AG04450 (cell line): ENCODE data around the gene NPHS2. TPM values are rescaled to one million over a fixed set of nuclear protein-coding genes. Genes with fewer than 3 reads are reported as not detected.

ENCODE experiments used
- CTCF ChIA-PET: fragments of 300-600, 350-600 bp; formaldehyde crosslinking; extraction: SDS; loops from one replicate; lab custom pipeline; 2022; ENCODE audit warnings: antibody characterized with exemption, inconsistent platforms; lab: Charles Lee
- POLR2A ChIA-PET: fragments of 350-600 bp; formaldehyde crosslinking; extraction: SDS; loops from one replicate; lab custom pipeline; 2021; ENCODE audit warnings: antibody characterized with exemption, inconsistent platforms; lab: Yijun Ruan, JAX
- DNase-seq: peaks from one replicate; pipeline ENCODE4 v3.0.0-alpha.2; 2011; ENCODE audit warnings: low read depth, low spot score
- H3K27ac ChIP-seq: one replicate; pipeline ENCODE4 v1.5.1; 2012; ENCODE audit warnings: low read depth, low read length, control low read depth
- H3K27me3 ChIP-seq: one replicate; pipeline ENCODE4 v1.6.0; 2012; ENCODE audit warnings: low read length; ENCODE audit not compliant: control insufficient read depth, insufficient read depth
- H3K4me3 ChIP-seq: 2 replicates; pipeline ENCODE4 v1.5.1; 2011; ENCODE audit warnings: mild to moderate bottlenecking, low read depth, low read length, control low read depth
- H3K9me3 ChIP-seq: 2 replicates; pipeline ENCODE4 v1.5.1; 2012; ENCODE audit warnings: low read length; ENCODE audit not compliant: control insufficient read depth, insufficient read depth
- polyA minus RNA-seq: library from RNA; depleted of rRNA, polyadenylated mRNA; stranded (reverse); fragments of >200 nt; gene quantifications from 2 replicates; pipeline ENCODE4 v1.2.3, GENCODE V29; 2011; rRNA and poly(A)+ RNA removed
- polyA plus RNA-seq: library from polyadenylated mRNA; depleted of rRNA; stranded (reverse); fragments of >200 nt; gene quantifications from 2 replicates; pipeline ENCODE4 v1.2.3, GENCODE V29; 2011; rRNA removed
- TF ChIP-seq, protein P1 (sequence below): IDR thresholded peaks from 2 replicates; pipeline ENCODE4 v1.5.1; 2011; ENCODE audit warnings: low read depth, low read length, control low read depth, inconsistent platforms

Gene NPHS2
- polyA plus RNA-seq, result not detected in 2 replicates
- polyA minus RNA-seq, result not detected in 2 replicates

DNA sequence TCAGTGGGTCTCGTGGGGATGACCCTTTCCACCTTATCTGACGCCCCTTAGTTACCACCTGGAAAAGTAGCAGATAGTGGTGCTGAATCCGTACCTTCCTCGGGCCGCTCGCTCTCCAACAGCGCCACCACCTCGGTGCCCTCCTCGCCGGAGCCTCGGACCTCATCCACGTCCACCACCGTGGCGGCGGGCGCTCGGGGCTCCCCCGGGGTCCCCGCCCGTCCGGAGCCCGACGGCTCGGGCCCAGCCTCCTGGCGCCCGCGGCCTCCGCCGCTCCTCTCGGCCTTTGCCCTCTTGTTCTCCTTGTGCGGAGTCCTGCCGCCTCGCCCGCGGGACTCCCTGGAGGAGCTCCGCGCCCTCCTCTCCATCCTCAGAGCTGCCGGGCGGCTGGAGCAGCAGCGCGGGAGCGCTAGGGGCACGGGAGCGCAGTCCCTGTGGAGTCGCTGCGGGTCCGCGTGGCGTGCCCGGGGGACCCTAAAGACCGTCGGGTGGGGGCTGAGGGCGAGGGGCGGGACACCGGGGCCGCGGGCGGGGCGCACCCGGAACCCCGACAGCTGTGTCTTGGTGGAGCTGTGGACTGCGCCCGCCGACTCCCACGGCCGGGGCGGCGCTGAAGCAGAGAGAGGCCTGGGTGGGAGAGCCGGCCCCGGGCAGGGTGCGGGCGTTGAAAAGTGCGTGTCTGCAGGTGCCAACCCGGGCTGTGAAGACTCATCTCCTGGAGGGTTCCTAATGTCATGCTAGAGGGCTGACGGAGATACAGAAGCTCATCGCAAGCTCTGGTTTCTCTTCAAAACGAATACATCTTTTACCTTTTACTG lies at the start of gene NPHS2:
NPHS2 (minus strand) TSS at position 452 of the 818 bp plus-strand sequence; CDS start at position 368, 84 bp downstream.
- peaks cover 29% of the 10 kb centered on the region for H3K27me3 ChIP-seq
- no peaks in the 10 kb centered on the region for H3K9me3 ChIP-seq
- ChIA-PET CTCF (no interaction called here), POLR2A (no interaction called here)
- H3K4me3 ChIP-seq, result no peak within 1 kb of the TSS
- TF ChIP-seq, protein P1, sequence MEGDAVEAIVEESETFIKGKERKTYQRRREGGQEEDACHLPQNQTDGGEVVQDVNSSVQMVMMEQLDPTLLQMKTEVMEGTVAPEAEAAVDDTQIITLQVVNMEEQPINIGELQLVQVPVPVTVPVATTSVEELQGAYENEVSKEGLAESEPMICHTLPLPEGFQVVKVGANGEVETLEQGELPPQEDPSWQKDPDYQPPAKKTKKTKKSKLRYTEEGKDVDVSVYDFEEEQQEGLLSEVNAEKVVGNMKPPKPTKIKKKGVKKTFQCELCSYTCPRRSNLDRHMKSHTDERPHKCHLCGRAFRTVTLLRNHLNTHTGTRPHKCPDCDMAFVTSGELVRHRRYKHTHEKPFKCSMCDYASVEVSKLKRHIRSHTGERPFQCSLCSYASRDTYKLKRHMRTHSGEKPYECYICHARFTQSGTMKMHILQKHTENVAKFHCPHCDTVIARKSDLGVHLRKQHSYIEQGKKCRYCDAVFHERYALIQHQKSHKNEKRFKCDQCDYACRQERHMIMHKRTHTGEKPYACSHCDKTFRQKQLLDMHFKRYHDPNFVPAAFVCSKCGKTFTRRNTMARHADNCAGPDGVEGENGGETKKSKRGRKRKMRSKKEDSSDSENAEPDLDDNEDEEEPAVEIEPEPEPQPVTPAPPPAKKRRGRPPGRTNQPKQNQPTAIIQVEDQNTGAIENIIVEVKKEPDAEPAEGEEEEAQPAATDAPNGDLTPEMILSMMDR, result no peak
- H3K27ac ChIP-seq, result no peak within 1 kb of the TSS
- DNase-seq, result no peak

DNA sequence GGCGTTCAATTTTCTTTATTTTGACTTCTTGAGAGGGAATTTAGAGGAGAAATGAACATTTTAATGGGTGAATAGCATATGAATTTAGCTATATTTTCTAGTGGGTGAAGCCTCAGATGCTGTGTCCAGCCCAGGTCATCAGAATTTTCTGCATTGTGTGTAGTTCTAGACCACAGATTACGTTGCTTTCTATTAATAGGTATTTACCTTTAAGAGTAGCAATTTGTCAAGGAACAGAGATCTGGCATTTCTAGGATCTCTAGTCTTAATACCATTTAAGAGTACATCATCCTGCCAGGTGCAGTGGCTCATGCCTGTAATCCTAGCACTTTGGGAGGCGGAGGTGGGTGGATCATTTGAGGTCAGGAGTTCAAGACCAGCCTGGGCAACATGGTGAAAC lies 36.6 kb upstream of the NPHS2 start:
- CTCF ChIA-PET, result no interaction called here
- H3K4me3 ChIP-seq, result no peak overlapping the region
- TF ChIP-seq, protein P1, result no peak

DNA sequence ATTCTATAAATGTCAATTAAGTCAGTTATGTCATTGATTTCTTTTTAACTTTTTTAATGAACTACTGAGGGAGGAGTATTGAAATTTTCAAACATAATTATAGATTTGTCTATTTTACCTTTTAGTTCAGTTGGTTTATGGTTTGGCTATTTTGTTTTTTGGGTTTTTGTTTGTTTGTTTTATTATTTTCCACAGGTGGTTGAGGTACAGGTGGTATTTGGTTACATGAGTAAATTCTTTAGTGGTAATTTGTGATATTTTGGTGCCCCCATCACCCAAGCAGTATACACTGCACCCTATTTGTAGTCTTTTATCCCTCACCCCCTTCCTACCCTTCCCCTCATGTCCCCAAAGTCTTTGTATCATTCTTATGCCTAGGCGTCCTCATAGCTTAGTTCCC lies 25.3 kb upstream of the NPHS2 start:
- no peak overlapping the region for H3K27ac ChIP-seq
- ChIA-PET POLR2A (no interaction called here), CTCF (interaction anchor here (0.6 kb wide), 1 partner anchor 1306 kb away, joined by 3 read pairs; no protein-coding TSS in a partner anchor)
- no peak overlapping the region for H3K4me3 ChIP-seq
- no peaks in the 10 kb centered on the region for H3K27me3 ChIP-seq
- no peaks in the 10 kb centered on the region for H3K9me3 ChIP-seq
- TF ChIP-seq, protein P1, result no peak
- no peak for DNase-seq

More for the DNA sequence above, 36.6 kb upstream of the NPHS2 start:
- POLR2A ChIA-PET, result no interaction called here
- H3K27me3 ChIP-seq, result no peaks in the 10 kb centered on the region
- H3K9me3 ChIP-seq, result no peaks in the 10 kb centered on the region
- no peak overlapping the region for H3K27ac ChIP-seq
- no peak for DNase-seq

DNA sequence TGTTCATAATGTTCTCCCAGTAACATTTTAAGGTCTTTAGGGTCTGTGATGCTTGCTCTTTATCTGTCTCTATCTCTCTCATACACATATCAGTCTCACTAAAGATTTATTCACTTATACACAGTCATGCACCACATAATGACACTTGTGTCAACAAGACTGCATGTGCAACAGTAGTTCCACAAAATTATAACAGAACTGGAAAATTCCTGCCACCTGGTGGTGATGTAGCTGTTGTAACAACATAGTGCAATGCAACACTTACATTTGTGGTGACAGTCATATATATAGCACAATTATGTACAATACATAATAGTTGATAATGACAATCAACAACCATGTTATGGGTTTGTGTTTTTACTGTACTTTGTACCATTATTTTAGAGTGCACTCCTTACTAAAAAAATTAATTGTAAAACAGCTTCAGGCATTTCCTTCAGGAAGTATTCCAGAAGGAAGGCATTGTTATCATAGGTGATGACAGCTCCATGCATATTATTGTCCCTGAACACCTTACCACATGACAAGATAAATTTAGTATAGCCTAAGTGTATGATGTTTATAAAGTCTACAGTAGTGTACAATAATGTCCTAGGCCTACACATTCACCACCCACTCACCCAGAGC lies 24.0 kb upstream of the NPHS2 start:
- Histone ChIP-seq H3K27me3 (no peaks in the 10 kb centered on the region), H3K4me3 (no peak overlapping the region), H3K9me3 (no peaks in the 10 kb centered on the region), H3K27ac (no peak overlapping the region)
- TF ChIP-seq, protein P1, result peak; percentile 39
- ChIA-PET POLR2A (no interaction called here), CTCF (interaction anchor here (0.6 to 1.9 kb wide), 2 partner anchors 205 to 347 kb away, joined by 3 to 8 read pairs; no protein-coding TSS in a partner anchor)
- DNase-seq, result no peak
